Measurements from ENCODE around the gene GFI1B.

Gene GFI1B

GRCh38 chr9:133026426-133026825, 47.9 kb downstream of the GFI1B start:
- no peak for DNase-seq

GRCh38 chr9:133027134-133027533, 48.6 kb downstream of the GFI1B start:
- DNase-seq, result no peak

DNA sequence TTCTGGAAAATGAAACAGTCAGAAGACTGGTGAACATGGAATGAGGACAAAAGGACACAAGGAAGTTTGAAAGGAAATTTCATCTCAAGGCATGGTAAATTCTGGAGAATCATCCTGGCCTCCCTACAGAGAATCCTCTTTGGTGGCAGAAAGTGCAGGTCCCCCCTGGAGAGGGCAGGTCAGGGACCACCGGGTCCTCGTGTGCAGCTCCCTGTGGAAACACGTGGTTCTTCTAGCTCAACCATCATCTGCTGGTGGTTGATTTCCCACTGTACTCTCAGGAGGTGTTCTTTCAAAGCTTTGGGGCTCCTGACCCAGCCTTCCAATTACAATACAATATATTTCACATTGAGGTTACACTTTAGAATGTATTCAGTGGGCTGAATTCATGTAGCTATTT, 49.7 kb downstream of the GFI1B start:
- DNase-seq, result no peak

DNA sequence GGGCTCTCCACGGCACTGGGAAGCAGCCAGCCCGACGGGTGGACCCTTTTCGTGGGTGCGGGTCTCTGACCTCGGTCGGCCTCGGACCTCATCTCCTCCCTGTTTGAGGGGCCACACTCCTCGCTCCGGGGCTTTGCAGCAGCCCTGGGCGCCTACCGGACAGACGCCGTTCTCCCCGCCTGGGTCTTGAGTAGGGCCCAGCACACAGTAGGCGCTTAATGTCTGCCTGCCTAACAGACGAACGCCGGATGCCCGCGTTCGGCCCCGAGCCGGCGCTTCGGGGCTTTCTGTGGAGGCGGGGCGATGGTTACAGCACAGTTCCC, 51.5 kb downstream of the GFI1B start:
- DNase-seq, result no peak

DNA sequence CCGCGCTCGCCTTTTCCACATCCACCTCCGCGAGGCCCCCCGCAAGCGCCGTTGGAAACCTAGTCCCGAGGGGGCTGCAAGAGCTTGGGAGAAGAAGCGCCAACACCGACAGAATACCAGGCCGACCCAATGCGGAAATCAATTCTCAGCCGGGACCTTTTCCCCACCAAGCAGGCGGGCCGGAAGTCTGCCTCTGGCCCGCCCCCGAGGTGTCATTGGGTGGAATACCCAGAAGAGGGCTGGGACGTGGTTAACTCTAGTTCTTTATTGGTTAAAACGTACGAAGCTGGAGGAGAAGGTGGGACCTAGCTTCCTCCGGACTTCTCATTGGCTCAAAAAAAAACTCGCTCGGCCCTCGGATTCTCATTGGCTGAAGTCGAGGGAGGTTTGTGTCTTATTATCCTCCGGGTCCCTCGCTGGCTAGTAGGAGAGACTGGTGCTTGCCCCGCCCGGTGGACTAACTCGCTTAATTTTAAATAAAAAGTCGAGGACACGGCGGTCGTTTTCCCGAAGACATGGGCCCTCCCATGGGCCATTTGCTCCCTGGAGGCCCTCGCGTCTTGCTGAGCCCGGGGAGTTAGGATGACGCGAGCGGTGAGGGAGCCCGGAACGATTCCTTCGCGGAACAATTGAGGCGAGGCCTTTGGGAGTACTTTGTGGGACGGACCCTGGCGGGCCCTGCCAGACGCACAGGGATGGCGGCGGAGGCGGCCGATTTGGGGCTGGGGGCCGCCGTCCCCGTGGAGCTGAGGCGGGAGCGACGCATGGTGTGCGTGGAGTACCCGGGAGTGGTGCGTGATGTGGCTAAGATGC, 52.0 kb downstream of the GFI1B start, which contains the start of gene GTF3C5:
TSS of gene GTF3C5 (plus strand) at position 681 of the 813 bp plus-strand sequence. CDS start at position 696, 15 bp downstream.
- peak; percentile 93 for DNase-seq

GRCh38 chr9:133031130-133031422, 52.6 kb downstream of the GFI1B start:
- no peak for DNase-seq

DNA sequence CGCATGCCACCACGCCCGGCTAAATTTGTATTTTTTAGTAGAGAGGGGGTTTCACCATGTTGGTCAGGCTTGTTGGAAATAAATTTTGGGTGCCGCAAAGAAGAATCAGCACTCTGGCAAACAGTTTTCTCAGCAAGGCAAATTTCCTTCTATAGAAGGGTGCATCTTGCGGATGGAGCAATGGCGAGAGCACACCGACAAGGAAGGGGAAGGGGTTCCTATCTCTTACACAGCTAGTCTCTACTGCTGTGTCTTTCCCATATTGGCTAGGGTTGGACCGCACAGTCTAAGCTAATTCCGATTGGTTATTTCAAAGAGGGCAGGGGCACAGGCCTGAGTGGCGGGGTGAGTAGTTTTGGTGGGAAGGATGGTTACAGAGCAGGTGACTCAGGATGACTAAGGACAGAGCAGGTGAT, 53.0 kb downstream of the GFI1B start:
- DNase-seq, result no peak

- no peak for DNase-seq
Measured at GRCh38 chr9:133032171-133032570, 53.7 kb downstream of the GFI1B start.

DNA sequence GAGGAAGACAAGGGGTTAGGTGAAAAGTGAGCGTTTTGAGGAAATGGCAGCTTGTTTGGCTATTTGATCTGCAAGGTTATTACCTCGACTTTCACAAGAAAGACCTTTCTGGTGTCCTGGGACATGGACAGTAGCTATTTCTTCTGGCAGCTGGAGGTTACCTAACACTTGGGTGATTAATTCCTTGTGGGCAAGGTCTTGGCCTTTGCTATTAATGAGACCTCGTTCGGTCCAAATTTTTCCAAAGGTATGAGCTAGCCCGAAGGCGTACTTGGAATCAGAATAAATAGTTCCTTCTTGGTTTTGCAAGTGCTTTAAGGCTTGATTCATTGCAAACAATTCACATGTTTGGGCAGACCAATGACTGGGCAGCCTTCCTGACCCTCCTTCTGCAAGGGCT, 57.2 kb downstream of the GFI1B start:
- DNase-seq, result no peak

DNA sequence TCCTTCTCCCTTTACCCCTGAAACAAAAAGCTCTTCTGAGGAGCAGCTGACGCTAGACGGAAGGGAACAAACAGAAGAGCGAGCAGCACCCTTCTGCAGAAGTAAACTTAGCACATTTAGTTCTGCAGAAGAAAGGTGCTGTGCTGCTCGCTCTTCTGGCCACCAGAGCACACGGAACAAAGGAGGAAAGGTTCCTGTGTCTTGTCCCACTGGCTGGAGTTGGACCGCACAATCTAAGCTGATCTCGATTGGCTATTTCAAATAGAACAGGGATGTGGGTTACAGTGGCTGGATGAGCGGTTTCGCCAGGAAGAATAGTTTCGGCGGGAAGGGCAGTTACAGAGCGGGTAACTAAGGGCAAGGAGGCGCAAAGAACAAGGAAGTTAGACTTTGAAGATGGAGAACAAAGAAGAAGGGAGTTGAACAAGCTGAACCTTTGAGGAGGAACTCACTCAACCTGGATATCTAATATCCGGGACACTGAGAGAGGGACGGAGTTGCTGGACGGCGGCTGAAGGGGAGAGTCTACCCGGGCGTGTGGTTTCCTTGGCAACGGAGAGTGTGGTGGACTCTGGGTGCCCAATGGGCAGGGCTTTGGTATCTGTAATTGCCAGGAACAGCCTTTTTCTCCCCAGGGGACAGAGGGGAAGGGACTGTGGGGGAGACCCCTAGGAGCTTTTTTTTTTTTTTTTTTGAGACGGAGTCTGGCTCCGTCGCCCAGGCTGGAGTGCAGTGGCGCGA, 59.5 kb downstream of the GFI1B start:
- DNase-seq, result no peak

DNA sequence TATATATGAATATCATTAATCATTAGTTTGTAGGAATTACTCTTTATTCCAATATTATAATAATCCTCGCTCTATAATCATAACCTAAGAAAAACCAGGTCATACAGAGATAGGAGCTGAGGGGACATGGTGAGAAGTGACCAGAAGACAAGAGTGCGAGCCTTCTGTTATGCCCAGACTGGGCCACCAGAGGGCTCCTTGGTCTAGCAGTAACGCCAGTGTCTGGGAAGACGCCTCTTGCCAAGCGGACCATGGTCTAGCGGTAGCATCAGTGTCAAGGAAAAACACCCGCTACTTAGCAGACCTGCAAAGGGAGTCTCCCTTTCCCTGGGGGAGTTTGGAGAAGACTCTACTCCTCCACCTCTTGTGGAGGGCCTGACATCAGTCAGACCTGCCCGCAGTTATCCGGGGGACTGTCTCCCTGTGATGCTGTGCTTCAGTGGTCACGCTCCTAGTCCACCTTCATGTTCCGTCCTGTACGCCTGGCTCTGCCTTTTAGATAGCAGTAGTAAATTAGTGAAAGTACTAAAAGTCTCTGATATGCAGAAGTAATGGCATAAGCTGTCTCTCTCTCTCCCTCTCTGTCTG, 62.5 kb downstream of the GFI1B start:
- peak; percentile 53 for DNase-seq
